Measurements from ENCODE around the gene CLDN6.

Gene CLDN6

GRCh38 chr16:2968738-2969544 is 49.0 kb downstream of the CLDN6 start, which contains the start of gene PAQR4:
Gene PAQR4 (plus strand): TSS chr16:2969348. CDS start chr16:2969675, 327 bp downstream.
- peaks cover 7% of the 10 kb centered on the region for H3K36me3 ChIP-seq (ENCODE audit: control insufficient read depth, insufficient read depth, low read length)
- H3K27me3 ChIP-seq (replicated peaks; ENCODE audit: control insufficient read depth, insufficient read depth, low read length): no peaks in the 10 kb centered on the region
- DNase-seq (ENCODE audit: extremely low read depth, insufficient read length): peak; percentile 97
- no peak for TF ChIP-seq CTCF (IDR thresholded peaks at IDR 0.05; ENCODE audit: insufficient read depth, low read length, poor library complexity, severe bottlenecking)
- H3K4me3 ChIP-seq (replicated peaks; ENCODE audit: low read depth, low read length): peak within 1 kb of the TSS; percentile 88

- peak overlapping the region; percentile 88 for H3K4me3 ChIP-seq (replicated peaks; ENCODE audit: low read depth, low read length)
- no peaks in the 10 kb centered on the region for H3K27me3 ChIP-seq (replicated peaks; ENCODE audit: control insufficient read depth, insufficient read depth, low read length)
- DNase-seq (ENCODE audit: extremely low read depth, insufficient read length): no peak
- peaks cover 3% of the 10 kb centered on the region for H3K36me3 ChIP-seq (ENCODE audit: control insufficient read depth, insufficient read depth, low read length)
- no peak for TF ChIP-seq CTCF (IDR thresholded peaks at IDR 0.05; ENCODE audit: insufficient read depth, low read length, poor library complexity, severe bottlenecking)
Observed at GRCh38 chr16:2968368-2968737, 49.6 kb downstream of the CLDN6 start.

- Histone ChIP-seq H3K36me3 (ENCODE audit: control insufficient read depth, insufficient read depth, low read length) (peaks cover 2% of the 10 kb centered on the region), H3K4me3 (replicated peaks; ENCODE audit: low read depth, low read length) (no peak overlapping the region), H3K27me3 (replicated peaks; ENCODE audit: control insufficient read depth, insufficient read depth, low read length) (no peaks in the 10 kb centered on the region)
- no peak for DNase-seq (ENCODE audit: extremely low read depth, insufficient read length)
- TF ChIP-seq CTCF (IDR thresholded peaks at IDR 0.05; ENCODE audit: insufficient read depth, low read length, poor library complexity, severe bottlenecking): no peak
Observed at GRCh38 chr16:2967721-2968161, 50.2 kb downstream of the CLDN6 start.

GRCh38 chr16:2967211-2967631 is 50.8 kb downstream of the CLDN6 start:
- DNase-seq (ENCODE audit: extremely low read depth, insufficient read length): peak; percentile 26
- Histone ChIP-seq H3K4me3 (replicated peaks; ENCODE audit: low read depth, low read length) (no peak overlapping the region), H3K36me3 (ENCODE audit: control insufficient read depth, insufficient read depth, low read length) (peaks cover 2% of the 10 kb centered on the region), H3K27me3 (replicated peaks; ENCODE audit: control insufficient read depth, insufficient read depth, low read length) (no peaks in the 10 kb centered on the region)
- TF ChIP-seq CTCF (IDR thresholded peaks at IDR 0.05; ENCODE audit: insufficient read depth, low read length, poor library complexity, severe bottlenecking): no peak

- peak; percentile 26 for DNase-seq (ENCODE audit: extremely low read depth, insufficient read length)
- H3K4me3 ChIP-seq (replicated peaks; ENCODE audit: low read depth, low read length): no peak overlapping the region
- peaks cover 2% of the 10 kb centered on the region for H3K36me3 ChIP-seq (ENCODE audit: control insufficient read depth, insufficient read depth, low read length)
- H3K27me3 ChIP-seq (replicated peaks; ENCODE audit: control insufficient read depth, insufficient read depth, low read length): no peaks in the 10 kb centered on the region
- no peak for TF ChIP-seq CTCF (IDR thresholded peaks at IDR 0.05; ENCODE audit: insufficient read depth, low read length, poor library complexity, severe bottlenecking)
Observed at GRCh38 chr16:2966808-2967191, 51.2 kb downstream of the CLDN6 start.

Data from GM06990 (cell line).